ENCODE results near the gene ARGLU1. TPM values are rescaled to one million over a fixed set of nuclear protein-coding genes. Genes with fewer than 3 reads are reported as not detected.
A peak's percentile ranks its signal among the peaks of the same experiment; 100 is the strongest.

ARGLU1 gene
- total RNA-seq, 1 donor from 2014 or later: 149 TPM

- Mint-ChIP-seq H3K4me1 (ENCODE audit: low read depth) (peaks cover 8% of the 10 kb centered on the region), H3K4me3 (ENCODE audit: low read depth) (no peak overlapping the region), H3K27ac (no peak overlapping the region), H3K36me3 (ENCODE audit: insufficient read depth) (no peaks in the 10 kb centered on the region), H3K9me3 (ENCODE audit: low read depth) (peaks cover 3% of the 10 kb centered on the region), H3K27me3 (peaks cover 11% of the 10 kb centered on the region)
- no peak for TF ChIP-seq CTCF (IDR thresholded peaks at IDR 0.05; ENCODE audit: unreplicated experiment)
- no peak for DNase-seq (ENCODE audit: low spot score, unreplicated experiment)
Observed at GRCh38 chr13:106595625-106596024, 27.7 kb upstream of the ARGLU1 start.

GRCh38 chr13:106594980-106595379 lies 27.0 kb upstream of the ARGLU1 start:
- Mint-ChIP-seq H3K4me3 (ENCODE audit: low read depth) (no peak overlapping the region), H3K36me3 (ENCODE audit: insufficient read depth) (no peaks in the 10 kb centered on the region), H3K27me3 (peaks cover 7% of the 10 kb centered on the region), H3K9me3 (ENCODE audit: low read depth) (peaks cover 3% of the 10 kb centered on the region), H3K4me1 (ENCODE audit: low read depth) (peaks cover 8% of the 10 kb centered on the region), H3K27ac (no peak overlapping the region)
- no peak for TF ChIP-seq CTCF (IDR thresholded peaks at IDR 0.05; ENCODE audit: unreplicated experiment)
- no peak for DNase-seq (ENCODE audit: low spot score, unreplicated experiment)

GRCh38 chr13:106593132-106593531 lies 25.2 kb upstream of the ARGLU1 start:
- TF ChIP-seq CTCF (IDR thresholded peaks at IDR 0.05; ENCODE audit: unreplicated experiment): no peak
- no peak overlapping the region for H3K4me3 Mint-ChIP-seq (ENCODE audit: low read depth)

GRCh38 chr13:106591299-106591698 lies 23.4 kb upstream of the ARGLU1 start:
- TF ChIP-seq CTCF (IDR thresholded peaks at IDR 0.05; ENCODE audit: unreplicated experiment): no peak
- peaks cover 19% of the 10 kb centered on the region for H3K9me3 Mint-ChIP-seq (ENCODE audit: low read depth)
- peaks cover 3% of the 10 kb centered on the region for H3K36me3 Mint-ChIP-seq (ENCODE audit: insufficient read depth)
- DNase-seq (ENCODE audit: low spot score, unreplicated experiment): no peak
- H3K27me3 Mint-ChIP-seq: peaks cover 6% of the 10 kb centered on the region
- no peak overlapping the region for H3K27ac Mint-ChIP-seq
- H3K4me3 Mint-ChIP-seq (ENCODE audit: low read depth): no peak overlapping the region
- peaks cover 10% of the 10 kb centered on the region for H3K4me1 Mint-ChIP-seq (ENCODE audit: low read depth)

More at GRCh38 chr13:106593132-106593531, 25.2 kb upstream of the ARGLU1 start:
- H3K4me1 Mint-ChIP-seq (ENCODE audit: low read depth): peaks cover 8% of the 10 kb centered on the region
- peaks cover 6% of the 10 kb centered on the region for H3K27me3 Mint-ChIP-seq
- H3K27ac Mint-ChIP-seq: peak overlapping the region; percentile 2
- no peak for DNase-seq (ENCODE audit: low spot score, unreplicated experiment)
- H3K9me3 Mint-ChIP-seq (ENCODE audit: low read depth): peaks cover 7% of the 10 kb centered on the region
- H3K36me3 Mint-ChIP-seq (ENCODE audit: insufficient read depth): no peaks in the 10 kb centered on the region

GRCh38 chr13:106589716-106590115 lies 21.8 kb upstream of the ARGLU1 start:
- H3K4me3 Mint-ChIP-seq (ENCODE audit: low read depth): no peak overlapping the region
- DNase-seq (ENCODE audit: low spot score, unreplicated experiment): no peak
- peaks cover 10% of the 10 kb centered on the region for H3K4me1 Mint-ChIP-seq (ENCODE audit: low read depth)
- H3K36me3 Mint-ChIP-seq (ENCODE audit: insufficient read depth): peaks cover 9% of the 10 kb centered on the region
- H3K9me3 Mint-ChIP-seq (ENCODE audit: low read depth): peaks cover 29% of the 10 kb centered on the region
- TF ChIP-seq CTCF (IDR thresholded peaks at IDR 0.05; ENCODE audit: unreplicated experiment): no peak
- no peaks in the 10 kb centered on the region for H3K27me3 Mint-ChIP-seq
- H3K27ac Mint-ChIP-seq: no peak overlapping the region

Measured in progenitor cell of endocrine pancreas (in vitro differentiated cells).